HuH-7.5 (cell line): ENCODE data around the gene CLBA1.
"Not testable (repeated sequence)": the region's sequence is repeated elsewhere in the genome, so short reads cannot be mapped to it uniquely, and the experiment has no call there.

ENCODE experiments used
- DNase-seq: peaks from one replicate; pipeline ENCODE4 v3.0.0; 2011; ENCODE audit warnings: low spot score

Gene CLBA1

DNA sequence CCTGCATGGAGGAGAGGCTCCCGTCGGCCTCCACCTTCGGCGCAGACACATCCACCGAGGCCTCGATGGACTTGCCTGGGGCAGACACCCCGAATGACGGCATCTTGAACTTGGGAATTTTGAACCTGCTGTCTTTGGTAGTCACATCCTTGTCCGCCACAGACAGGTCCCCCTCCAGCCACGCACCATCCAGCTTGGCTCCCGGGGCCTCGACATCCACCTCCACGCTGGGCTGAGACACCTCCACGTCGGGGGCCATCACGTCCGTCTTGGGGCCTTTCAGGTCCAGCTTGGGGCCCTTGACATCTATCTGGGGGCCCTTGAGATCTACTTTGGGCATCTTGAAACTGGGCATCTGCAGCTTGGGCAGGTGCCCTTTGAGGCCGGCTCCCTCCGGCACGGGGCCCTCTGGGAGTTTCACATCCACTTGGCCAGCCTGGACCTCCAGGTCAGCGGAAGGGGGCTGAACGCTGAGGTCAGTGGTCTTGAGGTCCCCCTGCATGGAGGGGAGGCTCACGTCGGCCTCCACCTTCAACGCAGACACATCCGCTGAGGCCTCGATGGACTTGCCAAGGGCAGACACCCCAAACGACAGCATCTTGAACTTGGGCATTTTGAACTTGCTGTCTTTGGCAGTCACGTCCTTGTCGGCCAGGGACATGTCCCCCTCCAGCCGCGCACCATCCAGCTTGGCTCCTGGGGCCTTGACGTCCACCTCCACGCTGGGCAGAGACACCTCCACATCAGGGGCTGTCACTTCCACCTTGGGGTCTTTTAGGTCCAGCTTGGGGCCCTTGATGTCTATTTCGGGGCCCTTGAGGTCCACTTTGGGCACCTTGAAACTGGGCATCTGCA lies 37.5 kb upstream of the CLBA1 start:
- not testable (repeated sequence) for DNase-seq

- DNase-seq = no peak
These were observed 36.9 kb upstream of the CLBA1 start for GRCh38 chr14:104948736-104949031.

DNA sequence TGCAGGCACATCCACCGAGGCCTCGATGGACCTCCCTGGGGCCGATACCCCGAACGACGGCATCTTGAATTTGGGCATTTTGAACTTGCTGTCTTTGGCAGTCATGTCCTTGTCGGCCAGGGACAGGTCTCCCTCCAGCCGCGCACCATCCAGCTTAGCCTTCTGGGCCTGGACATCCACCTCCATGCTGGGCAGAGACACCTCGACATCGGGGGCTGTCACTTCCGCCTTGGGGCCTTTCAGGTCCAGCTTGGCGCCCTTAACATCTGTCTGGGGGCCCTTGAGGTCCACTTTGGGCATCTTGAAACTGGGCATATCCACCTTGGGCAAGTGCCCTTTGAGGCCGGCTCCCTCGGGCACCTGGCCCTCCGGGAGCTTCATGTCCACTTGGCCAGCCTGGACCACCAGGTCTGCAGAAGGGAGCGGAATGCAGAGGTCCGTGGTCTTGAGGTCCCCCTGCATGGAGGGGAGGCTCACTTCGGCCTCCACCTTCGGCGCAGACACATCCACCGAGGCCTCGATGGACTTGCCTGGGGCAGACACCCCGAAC lies 36.1 kb upstream of the CLBA1 start:
- DNase-seq = not testable (repeated sequence)

- no peak for DNase-seq
These were observed 35.6 kb upstream of the CLBA1 start for GRCh38 chr14:104950021-104950420.

DNA sequence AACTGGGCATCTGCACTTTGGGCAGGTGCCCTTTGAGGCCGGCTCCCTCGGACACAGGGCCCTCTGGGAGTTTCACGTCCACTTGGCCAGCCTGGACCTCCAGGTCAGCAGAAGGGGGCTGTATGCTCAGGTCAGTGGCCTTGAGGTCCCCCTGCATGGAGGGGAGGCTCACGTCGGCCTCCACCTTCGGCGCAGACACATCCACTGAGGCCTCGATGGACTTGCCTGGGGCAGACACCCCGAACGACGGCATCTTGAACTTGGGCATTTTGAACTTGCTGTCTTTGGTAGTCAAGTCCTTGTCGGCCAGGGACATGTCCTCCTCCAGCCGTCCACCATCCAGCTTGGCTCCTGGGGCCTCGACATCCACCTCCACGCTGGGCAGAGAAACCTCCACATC lies 34.9 kb upstream of the CLBA1 start:
- not testable (repeated sequence) for DNase-seq

DNA sequence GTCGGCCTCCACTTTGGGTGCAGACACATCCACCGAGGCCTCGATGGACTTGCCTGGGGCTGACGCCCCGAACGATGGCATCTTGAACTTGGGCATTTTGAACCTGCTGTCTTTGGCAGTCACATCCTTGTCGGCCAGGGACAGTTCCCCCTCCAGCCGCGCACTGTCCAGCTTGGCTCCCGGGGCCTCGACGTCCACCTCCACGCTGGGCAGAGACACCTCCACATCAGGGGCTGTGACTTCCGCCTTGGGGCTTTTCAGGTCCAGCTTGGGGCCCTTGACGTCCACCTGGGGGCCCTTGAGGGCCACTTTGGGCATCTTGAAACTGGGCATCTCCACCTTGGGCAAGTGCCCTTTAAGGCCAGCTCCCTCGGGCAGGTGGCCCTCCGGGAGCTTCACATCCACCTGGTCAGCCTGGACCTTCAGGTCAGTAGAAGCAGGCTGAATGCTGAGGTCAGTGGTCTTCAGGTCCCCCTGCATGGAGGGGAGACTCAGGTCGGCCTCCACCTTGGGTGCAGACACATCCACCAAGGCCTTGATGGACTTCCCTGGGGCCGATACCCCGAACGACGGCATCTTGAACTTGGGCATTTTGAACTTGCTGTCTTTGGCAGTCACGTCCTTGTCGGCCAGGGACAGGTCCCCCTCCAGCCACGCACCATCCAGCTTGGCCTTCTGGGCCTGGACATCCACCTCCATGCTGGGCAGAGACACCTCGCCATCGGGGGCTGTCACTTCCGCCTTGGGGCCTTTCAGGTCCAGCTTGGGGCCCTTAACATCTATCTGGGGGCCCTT lies 33.5 kb upstream of the CLBA1 start:
- DNase-seq = not testable (repeated sequence)

DNA sequence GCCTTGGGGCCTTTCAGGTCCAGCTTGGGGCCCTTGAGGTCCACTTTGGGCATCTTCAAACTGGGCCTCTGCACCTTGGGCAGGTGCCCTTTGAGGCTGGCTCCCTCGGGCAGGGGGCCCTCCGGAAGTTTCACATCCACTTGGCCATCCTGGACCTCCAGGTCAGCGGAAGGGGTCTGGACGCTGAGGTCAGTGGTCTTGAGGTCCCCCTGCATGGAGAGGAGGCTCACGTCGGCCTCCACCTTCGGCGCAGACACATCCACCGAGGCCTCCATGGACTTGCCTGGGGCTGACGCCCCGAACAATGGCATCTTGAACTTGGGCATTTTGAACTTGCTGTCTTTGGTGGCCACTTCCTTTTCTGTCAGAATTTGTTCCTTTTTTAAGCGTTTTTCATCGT lies 32.5 kb upstream of the CLBA1 start:
- DNase-seq = no peak

DNA sequence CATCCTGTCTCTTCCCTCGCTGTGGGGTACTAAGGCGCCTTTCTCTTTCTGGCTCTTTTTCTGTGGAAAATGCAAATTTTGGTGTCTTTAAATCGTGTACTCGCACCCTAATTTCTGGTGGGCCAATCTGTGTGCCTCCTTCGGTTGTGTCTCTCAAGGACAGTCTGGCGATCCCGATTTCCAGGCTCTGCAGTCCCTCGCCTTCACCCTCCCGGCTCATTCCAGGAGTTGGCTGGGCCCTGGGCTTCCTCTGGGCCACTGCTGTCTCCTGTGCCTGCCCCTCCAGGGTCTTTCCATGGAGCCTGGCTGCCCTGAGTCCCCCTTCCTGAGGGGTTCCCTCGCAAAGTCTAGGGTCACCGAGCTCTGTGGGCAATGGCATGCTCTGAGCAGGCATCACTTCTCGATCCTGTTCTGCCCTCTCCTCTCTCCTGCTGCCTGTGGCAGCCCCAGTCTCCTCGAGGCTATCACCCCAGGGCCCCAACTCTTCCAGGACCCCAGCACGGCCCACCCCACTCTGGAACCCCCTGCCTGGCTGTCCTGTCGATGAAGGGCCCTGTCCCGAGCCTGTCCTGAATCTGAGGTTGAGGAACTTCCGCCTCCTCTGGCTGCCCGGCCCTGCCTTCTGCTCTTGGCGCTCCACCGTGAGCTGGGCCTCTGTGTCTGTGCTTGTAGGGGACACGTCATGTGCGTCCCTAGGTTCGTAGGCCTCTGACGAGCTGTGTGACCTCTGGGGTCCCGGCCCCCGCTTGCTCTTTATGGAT lies 31.5 kb upstream of the CLBA1 start:
- no peak for DNase-seq

- DNase-seq = no peak
These were observed 30.7 kb upstream of the CLBA1 start for GRCh38 chr14:104954746-104955395.

GRCh38 chr14:104955396-104955770 lies 30.2 kb upstream of the CLBA1 start:
- DNase-seq = no peak

DNA sequence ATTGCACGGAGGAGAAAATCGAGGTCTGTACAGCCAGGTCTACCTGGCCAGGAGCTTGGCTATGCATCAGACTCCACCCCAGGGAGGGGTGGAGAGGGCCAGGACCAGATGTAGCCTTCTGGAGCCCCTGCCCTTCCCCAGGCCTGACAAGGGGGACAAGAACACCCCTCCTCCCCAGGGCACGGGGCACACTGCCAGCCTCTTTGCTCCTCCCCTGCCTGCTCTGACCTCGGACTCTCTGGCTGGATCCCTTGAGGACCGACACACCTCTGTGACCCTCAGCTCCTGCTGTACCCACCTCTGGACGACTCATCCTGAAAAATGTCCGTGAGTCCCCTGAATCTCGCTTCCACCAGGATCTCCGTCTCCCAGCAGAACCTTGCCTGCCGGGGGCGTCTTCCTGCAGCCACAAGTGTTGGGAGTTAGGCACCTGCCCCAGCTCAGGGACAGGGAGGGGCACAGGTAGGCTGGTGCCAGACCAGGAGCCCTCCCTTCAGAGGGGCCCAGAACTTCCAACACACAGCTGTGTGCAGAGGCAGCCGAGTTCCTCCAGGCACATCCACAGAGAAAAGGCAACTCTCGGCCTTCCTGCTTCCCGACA lies 29.2 kb upstream of the CLBA1 start:
- no peak for DNase-seq

DNA sequence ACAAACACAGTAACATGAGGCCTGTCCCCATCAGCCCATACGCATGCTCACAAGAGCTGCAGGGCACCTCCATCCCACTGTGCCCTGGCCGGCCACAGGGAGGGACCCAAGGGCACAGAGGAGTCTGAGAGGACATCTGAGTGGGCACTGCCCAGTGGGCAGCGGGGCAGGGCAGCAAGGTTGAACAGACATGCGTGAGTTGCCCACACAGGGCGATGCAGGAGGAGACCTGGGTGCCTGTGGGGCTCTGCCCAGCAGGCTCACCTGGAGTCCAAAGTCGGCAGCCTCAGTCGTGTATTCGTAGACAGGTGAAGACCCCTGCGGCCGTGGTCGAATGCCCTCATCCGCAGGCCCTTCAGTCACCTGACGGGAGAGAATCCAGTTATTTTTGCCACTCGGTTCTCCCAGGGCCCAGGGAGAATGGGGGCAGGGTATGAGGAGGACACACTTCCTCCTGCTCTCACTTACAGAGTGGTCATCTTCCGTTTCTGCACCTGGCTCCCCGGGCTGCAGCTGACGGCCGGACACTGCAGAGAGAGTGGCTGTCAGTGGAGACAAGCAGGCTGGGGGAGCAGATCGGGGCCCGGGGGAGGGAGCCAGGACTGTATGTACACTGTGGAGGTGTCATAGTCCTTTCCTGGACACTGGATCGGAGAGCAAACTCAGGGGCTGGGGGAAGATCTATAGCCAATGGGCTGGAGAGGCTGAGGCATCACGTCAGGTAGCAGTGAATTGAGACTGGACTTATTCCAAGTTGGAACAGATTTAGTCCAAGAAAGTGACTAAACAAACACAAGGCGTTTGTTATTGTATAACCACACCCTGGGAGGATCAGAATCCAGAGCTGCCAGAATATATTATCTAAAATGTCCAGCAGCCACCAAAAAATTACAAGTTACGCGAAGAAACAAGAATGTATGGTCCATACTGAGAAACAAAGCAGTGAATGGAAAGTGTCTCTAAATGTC lies 28.2 kb upstream of the CLBA1 start:
- DNase-seq = no peak

GRCh38 chr14:104964546-104964945 lies 21.0 kb upstream of the CLBA1 start:
- no peak for DNase-seq

GRCh38 chr14:104965561-104966231 lies 19.9 kb upstream of the CLBA1 start:
- no peak for DNase-seq

GRCh38 chr14:104966261-104966865 lies 19.2 kb upstream of the CLBA1 start:
- no peak for DNase-seq

GRCh38 chr14:104966981-104967385 lies 18.6 kb upstream of the CLBA1 start:
- DNase-seq = no peak

DNA sequence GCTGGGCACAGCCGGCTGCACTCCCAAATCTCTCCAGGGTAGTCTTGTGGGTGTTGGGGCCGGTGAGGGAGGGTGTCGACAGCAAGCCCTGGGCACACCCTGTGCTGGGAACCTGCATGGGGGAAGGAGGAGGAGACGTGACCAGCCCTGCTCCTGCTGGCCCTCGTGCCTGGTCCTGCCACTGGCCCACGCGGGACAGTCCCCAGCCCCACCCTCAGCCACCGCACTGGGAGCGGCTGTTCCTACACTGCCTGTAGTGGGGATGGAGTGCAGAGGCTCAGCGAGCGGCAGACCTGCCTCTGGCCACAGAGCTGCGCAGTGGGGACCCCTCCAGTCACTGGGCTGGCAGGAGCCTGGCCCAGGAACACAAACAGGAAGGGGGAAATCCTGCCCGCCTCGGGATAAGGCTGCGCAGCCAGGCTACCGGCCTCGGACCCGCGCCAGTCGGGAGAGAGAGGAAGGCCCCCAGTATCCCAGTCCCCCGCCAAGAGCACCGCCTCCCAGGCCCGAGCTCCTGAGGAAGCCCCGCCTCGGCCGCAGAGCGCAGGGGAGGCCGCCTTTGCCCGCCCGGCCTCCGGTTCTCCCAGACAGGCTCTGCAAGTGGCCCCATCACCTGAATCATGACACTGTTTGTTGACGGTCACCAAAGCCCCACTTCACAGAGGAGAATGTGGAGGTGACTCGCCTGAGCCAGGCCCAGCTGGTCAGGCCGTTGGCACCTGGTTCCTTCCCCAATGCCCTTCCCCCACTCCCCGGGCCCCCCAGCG lies 18.0 kb upstream of the CLBA1 start:
- DNase-seq = no peak

- DNase-seq = no peak
These were observed 17.4 kb upstream of the CLBA1 start for GRCh38 chr14:104968153-104968527.
